Fibroblast of gingiva (primary cell): ENCODE results near the gene ZNF324.
"Not testable (repeated sequence)": the region's sequence is repeated elsewhere in the genome, so short reads cannot be mapped to it uniquely, and the experiment has no call there.

Source experiments
- DNase-seq: peaks from one replicate; pipeline ENCODE4 v3.0.0-alpha.2; 2011; ENCODE audit warnings: low read depth

ZNF324 gene

DNA sequence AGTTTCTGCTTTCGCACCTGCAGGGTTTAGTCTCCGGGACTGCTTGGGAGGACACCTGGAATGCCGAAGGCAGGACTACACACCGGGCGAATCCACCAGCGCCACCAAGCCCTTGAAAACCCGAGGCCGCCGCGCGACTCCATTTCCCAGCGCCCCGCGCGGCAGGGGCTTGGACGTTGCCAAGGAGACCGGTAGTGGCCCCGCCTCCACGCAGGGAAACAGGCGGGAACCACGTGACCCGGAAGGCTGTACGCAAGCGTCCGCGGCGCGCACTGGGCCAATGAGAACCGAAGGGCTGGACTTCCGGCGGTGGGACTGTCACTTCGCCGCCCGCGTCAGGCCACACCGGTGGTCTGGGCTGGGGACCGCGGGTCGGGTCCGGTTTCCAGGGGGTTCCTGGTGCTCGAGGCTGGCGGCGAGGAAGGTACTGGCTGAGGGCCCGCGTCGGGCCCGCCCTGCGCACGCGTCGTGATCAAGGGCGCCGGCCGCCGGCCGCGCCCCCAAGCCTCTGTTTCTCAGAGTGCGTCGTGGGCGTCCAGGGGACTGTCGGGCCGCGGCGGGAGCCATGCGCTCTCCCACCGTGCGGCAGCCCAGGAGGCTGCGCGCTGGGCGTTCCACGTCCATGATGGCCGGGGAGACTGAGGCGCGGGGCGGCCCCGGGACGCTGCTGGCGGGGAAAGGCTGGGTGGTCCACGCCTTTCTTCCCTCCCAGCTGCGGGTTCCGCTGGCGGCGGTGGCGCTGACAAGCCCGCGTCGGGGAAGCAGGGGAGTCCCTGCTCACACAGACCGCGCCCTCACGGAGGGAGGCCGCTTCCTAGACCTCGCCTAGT is at the start of gene ZNF324:
TSS of gene ZNF324 (plus strand) at position 321 of the 830 bp plus-strand sequence. CDS start 2,106 bp downstream, outside the sequence.
- peak; percentile 93 for DNase-seq

DNA sequence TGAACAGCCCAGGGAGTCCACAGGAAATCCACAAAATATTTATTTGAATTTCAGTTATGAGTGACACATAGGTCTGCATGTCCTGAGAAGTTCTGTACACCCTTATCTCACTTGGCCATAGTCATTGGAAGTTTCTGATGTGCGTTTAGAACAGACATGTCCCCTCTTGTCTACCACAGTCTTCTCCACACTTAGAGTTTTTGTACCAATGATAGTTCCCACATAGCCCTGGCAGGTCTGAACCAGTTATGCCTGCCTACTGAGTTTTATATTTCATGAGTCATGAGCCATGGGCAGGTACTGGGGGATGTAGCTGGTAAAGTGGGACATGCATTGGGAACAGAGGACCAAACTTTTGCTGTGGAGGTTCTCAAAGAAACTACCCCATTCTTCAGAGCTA is 38.3 kb upstream of the ZNF324 start:
- DNase-seq: no peak

DNA sequence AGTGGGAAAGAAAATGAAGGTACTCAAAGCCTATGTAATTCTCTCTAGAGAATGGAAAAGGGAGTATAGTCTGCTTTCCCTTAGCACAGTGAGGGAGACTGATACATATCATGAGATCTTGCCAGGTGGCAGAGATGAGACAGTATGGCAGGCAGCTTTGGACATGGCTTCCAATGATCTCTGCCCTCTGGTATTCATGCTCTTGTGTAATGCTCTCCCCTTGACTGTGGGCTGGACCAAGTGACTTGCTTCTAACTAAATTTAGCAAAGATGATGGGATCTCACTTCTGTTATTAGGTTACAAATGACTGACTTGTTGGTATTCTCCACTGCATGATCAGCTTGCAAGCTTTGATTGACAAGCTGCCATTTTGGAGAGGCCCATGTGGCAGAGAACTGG is 37.1 kb upstream of the ZNF324 start:
- DNase-seq: no peak

DNA sequence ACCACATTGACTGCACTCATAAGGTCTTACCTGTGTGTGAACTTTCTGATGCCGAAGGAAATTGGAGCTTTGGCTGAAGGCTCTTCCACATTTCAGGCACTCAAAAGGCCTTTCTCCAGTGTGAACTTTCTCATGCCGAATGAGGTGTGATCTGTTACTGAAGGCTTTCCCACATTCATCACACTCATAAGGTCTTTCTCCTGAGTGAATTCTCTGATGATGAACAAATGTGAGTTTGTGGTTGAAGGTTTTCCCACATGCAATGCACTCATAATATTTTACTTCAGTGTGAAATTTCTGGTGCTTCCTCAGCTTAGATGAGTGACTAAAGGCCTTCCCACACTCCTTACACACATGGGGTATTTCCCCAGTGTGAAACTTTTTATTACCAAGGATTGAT is 32.7 kb upstream of the ZNF324 start:
- DNase-seq: no peak

DNA sequence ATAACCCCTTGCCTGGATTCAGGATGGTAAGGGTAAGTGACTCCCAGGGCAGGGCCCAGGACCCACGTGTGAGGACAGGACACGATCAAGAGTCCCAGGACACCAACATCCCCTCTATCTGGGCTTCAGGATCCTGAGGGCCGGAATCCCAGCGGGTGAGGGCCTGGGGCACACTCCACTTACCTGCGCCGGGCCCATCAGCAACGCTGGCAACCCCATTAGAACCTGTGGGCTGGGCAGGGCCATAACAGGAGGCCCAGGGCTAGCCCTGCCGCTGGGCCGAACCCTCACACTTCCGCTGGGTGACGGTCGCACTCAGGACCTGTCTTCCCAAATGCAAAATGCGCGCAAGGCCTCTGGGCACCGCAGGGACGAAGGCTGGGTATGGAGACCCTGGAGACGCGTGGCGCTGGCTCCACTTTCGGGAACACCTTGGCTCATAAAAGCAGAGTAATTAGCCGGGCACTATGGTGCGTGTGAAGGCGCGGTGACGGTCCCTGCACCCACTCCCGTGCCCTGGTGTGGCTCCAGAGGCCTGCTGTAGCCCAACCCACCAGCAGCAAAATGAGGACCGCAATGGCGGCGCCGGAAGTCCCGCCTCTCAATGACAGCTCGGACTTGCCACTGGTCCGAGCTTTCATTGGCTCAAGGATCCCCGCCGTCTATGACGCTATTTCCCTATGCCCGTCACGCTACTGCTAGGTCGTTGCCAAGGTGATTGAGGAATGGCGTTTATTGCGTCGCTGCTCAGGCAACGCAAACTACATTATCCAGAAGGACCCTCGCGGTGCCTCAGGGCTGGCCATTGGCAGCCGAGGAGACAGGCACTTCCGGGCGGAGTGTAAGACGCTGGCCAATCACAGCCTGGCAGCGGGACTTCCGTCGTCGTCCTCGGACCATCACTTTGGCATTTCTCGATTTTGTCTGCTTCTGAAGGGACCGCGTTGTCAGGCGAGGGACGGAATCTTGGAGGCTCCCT is 27.0 kb upstream of the ZNF324 start, which contains the start of gene ZNF132:
TSS of gene ZNF132 (minus strand) at position 578 of the 979 bp plus-strand sequence. CDS start at position 246, 332 bp downstream.
- peak; percentile 100 for DNase-seq

DNA sequence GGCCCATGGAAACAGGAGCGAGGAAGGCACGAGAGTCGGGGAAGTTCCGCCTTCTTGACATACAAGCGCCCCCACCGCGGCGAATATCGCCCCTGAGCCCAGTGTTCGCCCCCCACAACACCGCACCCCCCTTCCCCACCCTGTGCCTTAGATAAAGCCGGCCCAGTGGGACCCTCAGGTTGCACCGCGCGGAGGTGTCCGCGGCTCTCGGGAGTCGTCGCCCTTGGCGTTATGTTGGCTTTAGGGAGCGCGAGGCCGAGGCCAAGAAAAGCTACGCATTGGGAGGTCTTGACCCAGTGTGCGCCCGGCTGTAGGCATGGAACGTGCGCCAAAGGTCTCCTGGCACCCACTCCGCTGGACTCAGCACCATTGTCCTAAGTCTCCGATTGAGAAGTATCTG is 26.3 kb upstream of the ZNF324 start:
- no peak for DNase-seq

DNA sequence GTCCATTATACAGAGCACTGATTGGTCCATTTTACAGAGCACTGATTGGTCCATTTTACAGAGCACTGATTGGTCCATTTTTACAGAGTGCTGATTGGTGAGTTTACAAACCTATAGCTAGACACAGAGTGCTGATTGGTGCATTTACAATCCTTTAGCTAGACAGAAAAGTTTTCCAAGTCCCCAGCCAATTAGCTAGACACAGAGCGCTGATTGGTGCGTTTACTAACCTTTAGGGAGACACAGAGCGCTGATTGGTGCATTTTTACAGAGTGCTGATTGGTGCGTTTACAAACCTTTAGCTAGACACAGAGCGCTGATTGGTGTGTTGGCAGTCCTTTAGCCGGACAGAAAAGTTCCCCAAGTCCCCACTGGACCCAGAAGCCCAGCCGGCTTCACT is 23.9 kb upstream of the ZNF324 start:
- not testable (repeated sequence) for DNase-seq

DNA sequence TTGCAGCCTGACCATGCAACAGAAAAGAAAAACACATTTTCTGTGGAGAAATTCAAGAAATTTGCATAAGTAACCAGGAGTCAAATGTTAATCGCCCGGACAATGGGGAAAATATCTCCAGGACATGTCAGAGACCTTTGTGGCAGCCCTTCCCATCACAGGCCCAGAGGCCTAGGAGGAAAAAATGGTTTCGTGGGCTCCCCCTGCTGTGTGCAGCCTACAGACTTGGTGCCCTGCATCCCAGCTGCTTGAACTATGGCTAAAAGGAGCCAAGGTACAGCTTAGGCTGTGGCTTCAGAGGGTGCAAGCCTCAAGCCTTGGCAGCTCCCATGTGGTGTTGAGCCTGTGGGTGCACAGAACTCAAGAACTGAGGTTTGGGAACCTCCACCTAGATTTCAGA is 18.0 kb upstream of the ZNF324 start:
- not testable (repeated sequence) for DNase-seq

DNA sequence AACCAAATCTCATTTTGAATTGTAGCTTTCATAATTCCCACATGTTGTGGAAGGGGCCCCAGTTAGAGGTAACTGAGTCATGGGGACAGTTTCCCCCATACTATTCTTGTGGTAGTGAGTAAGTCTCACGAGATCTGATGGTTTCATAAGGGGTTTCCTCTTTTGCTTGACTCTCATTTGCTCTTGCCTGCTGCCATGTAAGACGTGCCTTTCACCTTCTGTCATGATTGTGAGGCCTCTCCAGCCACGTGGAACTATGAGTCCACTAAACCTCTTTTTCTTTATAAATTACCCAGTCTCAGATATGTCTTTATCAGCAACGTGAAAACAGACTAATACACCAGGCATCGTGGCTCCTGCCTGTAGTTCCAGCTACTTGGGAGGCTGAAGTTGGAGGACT is 16.9 kb upstream of the ZNF324 start:
- DNase-seq: not testable (repeated sequence)

DNA sequence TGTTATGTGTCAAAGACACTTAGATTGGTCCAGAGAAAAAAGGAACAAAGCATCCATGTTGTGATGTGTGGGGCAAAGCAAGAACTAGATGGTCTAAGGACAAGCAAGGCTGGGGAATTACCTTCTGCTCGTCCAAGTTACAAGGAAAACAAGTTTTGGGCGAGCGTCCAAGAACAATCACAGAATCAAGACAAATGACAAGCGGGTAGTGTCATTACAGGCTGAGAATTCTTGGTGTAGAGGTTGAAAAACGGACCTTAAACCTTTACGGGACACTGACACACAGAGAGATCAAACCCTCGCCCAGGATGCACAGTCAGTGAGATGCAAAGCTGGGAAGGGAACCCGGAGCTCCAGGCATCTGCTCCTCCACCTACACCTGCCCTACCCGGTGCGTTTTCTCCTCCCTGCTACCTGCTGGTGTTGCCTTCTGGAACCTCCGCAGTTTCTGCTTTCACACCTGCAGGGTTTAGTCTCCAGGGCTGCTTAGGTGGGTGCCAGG is 16.0 kb upstream of the ZNF324 start:
- no peak for DNase-seq

DNA sequence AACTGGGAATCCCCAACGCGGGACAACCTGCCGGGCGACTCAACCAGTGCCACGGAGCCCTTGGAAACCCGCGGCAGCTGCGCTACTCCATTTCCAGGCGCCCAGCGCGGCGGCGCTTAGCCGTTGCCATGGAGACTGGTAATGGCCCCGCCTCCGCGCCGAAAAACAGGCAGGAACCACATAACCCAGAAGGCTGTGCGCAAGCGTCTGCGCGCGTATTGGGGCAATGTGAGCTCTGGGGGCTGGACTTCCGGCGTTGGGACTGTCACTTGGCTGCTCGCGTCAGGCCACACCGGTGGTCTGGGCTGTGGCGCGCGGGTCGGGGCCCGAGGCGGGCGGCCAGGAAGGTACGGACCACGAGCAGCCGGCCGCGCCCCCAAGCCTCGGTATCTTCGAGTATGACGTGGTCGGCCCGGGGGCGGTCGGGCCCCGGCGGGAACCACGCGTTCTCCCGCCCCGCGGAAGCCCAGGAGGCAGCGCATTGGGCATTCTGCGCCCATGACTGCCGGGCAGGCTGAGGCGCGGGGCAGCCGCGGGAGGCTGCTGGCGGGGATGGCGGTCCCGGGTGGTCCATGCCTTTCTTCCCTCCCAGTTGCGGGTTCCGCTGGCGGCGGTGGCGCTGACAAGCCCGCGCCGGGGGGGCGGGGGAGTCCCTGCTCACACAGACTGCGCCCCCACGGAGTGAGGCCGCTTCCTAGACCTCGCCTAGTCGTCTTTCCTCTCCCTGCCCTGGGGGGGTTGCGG is 15.3 kb upstream of the ZNF324 start, which contains the start of gene ZNF324B:
TSS of gene ZNF324B (plus strand) at position 265 of the 744 bp plus-strand sequence. CDS start 2,080 bp downstream, outside the sequence.
- peak; percentile 90 for DNase-seq

DNA sequence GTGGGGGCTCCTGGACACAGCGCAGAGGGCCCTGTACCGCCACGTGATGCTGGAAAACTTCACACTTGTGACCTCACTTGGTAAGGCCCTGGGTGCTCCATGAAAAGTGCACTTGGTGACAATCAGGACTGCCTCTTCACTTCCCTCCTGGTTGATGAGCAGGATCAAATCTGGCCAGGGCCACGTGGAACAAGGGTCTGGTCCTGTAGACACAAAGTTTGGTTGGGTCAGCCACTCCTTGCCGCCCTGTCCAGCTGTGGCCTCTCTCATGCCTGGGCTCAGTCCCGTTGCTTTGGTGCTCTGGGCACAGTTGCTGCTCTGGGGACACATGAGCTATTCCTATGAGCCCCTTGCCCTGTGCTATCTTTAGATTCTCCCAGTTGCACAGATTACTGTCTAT is 13.1 kb upstream of the ZNF324 start:
- no peak for DNase-seq

DNA sequence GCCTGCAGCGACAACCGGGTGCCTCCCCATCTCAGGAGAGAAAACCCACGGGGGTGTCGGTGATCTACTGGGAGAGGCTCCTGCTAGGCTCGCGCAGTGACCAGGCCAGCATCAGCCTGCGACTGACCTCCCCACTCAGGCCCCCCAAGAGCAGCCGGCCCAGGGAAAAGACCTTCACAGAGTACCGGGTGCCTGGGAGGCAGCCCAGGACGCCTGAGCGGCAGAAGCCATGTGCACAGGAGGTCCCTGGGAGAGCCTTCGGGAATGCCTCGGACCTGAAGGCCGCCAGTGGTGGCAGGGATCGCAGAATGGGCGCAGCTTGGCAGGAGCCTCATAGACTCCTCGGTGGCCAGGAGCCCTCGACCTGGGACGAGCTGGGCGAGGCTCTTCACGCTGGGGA is 11.6 kb upstream of the ZNF324 start:
- DNase-seq: no peak

DNA sequence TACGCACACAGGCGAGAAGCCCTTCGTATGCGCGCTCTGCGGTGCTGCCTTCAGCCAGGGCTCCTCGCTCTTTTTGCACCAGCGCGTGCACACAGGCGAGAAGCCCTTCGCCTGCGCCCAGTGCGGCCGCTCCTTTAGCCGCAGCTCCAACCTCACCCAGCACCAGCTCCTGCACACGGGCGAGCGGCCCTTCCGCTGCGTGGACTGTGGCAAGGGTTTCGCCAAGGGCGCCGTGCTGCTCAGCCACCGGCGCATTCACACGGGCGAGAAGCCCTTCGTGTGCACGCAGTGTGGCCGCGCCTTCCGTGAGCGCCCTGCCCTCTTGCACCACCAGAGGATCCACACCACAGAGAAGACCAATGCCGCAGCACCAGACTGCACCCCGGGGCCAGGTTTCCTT is 10.8 kb upstream of the ZNF324 start:
- no peak for DNase-seq

DNA sequence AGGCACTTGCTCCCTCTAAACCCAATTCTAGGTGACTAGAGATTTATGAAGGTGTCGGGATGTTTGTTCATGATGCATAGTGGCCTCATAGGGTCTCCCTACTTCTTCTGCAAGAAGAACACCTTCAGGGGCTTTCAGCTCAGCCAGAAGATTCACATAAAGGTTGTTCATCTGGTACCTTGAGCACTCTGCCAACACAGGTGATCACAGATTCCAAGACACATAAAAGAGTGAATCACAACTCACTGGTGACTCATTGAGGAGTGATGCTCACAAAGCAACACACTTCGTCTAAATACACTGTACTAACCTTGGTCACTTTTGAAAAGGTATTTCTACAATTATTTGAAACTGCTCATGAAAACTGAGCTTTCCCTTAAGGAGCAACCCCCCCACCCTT is 6.8 kb upstream of the ZNF324 start:
- DNase-seq: no peak

DNA sequence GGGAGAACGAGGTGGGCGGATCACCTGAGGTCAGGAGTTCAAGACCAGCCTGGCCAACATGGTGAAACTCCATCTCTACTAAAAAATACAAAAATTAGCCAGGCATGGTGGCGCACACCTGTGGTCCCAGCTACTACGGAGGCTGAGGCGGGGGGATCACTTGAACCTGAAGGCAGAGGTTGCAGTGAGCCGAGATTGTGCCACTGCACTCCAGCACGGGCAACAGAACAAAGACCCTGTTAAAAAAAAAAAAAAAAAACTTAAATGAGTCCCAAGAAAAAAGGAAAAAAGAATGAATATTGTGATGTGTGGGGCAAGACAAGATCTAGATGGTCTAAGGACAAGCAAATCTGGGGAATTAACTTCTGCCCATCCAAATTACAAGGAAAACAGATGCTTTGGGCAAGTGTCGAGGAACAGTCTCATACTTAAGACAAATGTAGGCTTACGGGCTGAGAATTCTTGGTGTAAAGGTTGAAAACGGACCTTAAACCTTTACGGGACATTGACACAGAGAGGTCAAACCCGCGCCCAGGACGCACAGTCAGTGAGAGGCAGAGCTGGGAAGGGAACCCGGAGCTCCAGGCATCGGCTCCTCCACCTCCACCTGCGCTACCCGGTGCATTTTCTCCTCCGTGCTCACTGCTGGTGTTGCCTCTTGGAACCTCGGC is 656 bp upstream of the ZNF324 start:
- DNase-seq: no peak

DNA sequence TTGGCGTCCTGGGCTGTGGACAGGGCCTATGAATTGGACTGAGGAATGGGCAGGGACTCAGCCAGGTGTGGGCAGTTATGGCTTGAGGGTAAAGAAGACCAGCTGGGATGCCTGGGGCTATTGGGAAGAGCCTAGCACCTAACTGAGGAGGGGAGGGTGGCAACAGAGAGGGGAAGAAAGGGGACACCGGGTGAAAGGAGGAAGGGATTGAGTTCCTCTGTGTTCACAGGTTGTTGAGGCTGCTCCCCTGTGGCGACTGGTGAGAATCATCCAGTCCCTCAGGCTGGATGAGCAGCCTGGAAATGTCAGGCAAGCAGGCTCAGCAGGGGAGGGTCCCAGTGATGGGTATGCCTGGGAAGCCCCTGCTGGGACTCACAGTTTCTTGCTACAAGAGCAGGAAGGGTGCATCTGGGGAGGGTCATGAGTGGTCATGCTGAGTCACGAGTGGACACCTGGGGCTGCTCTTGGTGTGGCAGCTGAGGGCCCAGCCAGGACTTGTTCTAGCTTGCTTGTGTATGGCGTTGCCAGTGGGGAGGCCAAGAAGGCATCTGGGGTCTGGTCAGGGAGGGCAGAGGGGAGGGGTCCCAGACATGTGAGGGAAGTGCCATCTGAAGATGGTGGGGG is 1.4 kb downstream of the ZNF324 start:
- no peak for DNase-seq

DNA sequence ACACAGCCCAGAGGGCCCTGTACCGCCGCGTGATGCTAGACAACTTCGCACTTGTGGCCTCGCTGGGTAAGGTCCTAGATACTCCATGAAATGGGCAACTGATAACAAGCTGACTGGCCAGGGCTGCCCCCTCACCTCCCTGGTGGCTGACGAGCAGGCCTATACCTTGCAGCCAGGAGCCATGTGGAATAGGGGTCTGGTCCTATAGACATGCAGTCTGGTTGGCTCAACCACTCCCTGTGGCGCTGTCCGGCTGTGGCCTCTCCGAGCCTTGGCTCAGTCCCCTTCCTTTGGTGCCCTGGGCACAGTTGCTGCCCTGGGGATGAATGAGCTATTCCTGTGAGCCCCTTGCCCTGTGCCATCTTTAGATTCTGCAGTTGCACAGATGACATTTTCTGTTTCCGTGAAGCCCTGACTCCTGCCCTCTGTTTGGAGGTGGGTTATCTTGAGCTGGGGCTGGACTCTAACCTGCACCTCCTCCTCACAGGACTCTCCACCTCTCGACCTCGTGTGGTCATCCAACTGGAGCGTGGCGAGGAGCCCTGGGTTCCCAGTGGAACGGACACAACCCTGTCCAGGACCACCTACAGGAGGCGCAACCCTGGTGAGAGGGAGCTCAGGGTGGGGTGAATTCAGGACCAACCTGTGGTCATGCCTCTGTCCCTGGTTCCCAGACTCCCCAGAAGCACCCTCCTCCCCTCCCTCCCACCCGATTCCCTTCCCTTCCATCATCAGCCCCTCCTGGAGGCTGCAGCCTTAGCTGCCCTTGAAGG is 2.5 kb downstream of the ZNF324 start:
- no peak for DNase-seq

DNA sequence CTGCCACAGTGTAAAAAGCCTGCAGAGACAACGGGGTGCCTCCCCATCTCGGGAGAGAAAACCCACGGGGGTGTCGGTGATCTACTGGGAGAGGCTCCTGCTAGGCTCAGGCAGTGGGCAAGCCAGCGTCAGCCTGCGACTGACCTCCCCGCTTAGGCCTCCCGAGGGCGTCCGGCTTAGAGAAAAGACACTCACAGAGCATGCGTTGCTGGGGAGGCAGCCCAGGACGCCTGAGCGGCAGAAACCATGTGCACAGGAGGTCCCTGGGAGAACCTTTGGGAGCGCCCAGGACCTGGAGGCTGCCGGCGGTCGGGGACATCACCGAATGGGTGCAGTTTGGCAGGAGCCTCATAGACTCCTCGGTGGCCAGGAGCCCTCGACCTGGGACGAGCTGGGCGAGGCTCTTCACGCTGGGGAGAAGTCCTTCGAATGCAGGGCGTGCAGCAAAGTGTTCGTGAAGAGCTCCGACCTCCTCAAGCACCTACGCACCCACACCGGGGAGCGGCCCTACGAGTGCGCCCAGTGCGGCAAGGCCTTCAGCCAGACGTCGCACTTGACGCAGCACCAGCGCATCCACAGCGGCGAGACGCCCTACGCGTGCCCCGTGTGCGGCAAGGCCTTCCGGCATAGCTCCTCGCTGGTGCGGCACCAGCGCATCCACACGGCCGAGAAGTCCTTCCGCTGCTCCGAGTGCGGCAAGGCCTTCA is 4.1 kb downstream of the ZNF324 start:
- not testable (repeated sequence) for DNase-seq
